Vein endothelial cell (primary cell): ENCODE data around the gene SPACA5B. TPM values are rescaled to one million over a fixed set of nuclear protein-coding genes. Genes with fewer than 3 reads are reported as not detected.

Experiments
- small RNA-seq: library from RNA; depleted of rRNA; stranded (forward); fragments of <200 nt; gene quantifications from one replicate; pipeline ENCODE3, GENCODE V24; 2012
- total RNA-seq: library from RNA; depleted of rRNA; stranded (reverse); fragments of >200 nt; gene quantifications from 2 replicates; pipeline ENCODE4 v1.2.3, GENCODE V29; 2012

SPACA5B gene
- not detected in 2 replicates for total RNA-seq

DNA sequence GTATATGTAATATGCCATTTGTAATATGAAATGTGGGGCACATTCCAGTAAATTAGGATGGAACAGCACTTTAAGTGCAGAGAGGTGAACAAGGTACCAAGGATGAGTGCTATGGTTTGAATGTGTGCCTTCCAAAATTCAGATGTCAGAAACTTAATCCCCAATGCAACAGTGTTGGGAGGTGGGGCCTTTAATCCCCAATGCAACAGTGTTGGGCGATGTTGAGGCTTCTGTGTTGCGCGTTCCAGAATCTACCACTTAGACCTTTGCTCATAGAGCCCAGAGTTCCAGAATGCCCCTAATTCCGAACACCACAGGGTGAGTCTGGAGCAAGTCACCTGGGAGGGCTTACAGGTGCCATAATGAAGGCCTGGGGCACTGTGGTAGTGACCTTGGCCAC lies at the start of gene SPACA5B:
Gene SPACA5B (plus strand): TSS at position 301 of the 400 bp plus-strand sequence. CDS start 62 bp downstream, at position 363.

Small RNA genes lying within 50 kb of the gene (small RNA-seq; reads per million reads assigned to genes)
- not detected for gene AC245047.7
- not detected for gene RNU6-707P

Other genes with a start within 250 kb of the SPACA5B start
- gene ZNF182, start 126.6 kb upstream of the SPACA5B start, total RNA-seq = 2.6 and 3.3 TPM in 2 replicates
- not detected in 2 replicates for gene SPACA5, start 123.6 kb upstream of the SPACA5B start, total RNA-seq
- gene ZNF630, start 59.0 kb upstream of the SPACA5B start, total RNA-seq = 1.1 and 1.3 TPM in 2 replicates
- not detected in 2 replicates for gene SSX5, start 66.2 kb downstream of the SPACA5B start, total RNA-seq
- gene SSX1, start 124.8 kb downstream of the SPACA5B start, total RNA-seq = not detected in 2 replicates
- not detected in 2 replicates for gene SSX3, start 226.1 kb downstream of the SPACA5B start, total RNA-seq